ENCODE data around the gene COPZ2.
"Not testable (repeated sequence)": the region's sequence is repeated elsewhere in the genome, so short reads cannot be mapped to it uniquely, and the experiment has no call there.

The COPZ2 gene

DNA sequence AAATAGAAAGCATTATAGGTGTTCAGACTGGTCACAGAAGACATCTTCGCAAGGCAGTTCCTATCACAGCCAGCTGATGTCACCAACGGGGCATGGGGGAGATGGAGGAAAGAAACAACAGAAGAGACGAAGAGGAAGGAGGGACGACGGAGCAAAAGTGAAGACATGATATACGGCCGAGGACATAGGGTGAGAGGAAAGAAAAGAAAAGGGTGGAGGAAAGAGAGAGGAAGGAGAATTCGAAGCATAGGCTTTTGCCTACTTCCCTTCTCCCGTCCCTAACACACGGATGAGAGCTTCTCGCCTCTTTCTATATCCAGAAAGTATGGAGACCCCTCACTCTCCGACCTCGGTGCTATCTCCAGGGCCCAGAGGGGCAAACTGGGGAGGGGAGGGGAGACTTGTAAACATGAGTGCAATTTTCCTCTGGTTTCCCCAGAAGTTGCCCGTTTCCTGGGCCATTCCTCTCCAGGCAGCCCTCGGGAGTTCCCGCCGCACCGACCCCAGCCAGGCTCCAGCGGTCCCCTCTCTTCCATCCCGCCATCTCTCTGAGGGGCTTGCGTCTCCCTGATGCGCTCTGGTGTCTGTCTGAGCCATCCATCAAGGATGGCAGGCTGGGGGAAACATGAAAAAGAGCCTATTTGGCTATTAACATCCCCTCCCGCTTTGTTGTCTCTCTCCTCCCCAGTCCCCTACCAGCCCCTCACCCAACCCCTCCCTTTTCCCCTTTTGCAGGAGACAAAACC, 26.0 kb downstream of the COPZ2 start:
- DNase-seq, result no peak

DNA sequence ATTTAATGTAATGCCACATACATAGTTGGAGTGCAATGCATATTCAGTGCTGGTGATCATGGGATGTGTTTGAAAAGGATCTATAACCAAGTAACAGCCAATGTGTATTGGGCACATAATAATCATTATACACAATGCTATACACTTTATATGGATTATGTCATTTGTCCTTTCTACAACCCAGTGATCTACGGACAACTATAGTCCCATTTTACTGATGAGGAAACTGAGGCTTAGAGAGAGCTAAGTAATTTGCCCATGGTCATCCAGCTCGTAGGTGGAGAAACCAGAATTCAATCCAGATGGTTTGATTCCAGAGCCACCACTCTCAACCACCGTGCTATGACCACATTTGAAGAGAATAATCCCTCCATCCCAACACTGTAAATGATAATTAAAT, 27.4 kb downstream of the COPZ2 start:
- DNase-seq, result no peak

DNA sequence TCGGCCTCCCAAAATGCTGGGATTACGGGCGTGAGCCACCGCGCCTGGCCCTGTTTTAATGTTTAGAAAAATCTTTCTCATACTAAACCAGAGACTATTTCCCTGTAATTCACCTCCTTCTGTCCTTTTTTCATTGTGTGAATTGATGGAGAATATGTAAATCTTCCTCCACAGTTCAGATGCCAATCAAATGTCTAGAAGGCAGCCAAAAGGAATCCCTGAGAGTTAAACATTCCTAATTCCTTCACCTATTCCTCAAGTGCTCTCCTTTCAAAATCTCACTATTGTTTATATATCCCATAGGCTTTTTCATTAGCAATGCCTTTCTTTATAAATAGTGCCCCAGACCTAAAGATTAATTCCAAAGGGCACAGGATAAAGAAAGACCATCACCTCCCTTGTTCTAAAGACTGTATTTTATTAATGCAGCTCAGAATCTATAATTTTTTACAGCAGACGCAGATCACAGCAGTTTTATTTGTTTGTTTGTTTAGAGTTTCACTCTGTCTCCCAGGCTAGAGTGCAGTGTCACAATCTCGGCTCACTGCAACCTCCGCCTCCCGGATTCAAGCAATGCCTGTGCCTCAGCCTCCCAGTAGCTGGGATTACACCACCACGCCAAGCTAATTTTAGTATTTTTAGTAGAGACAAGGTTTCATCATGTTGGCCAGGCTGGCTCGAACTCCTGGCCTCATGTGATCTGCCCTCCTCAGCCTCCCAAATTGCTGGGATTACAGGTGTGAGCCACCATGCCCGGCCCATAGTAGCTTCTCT, 30.5 kb downstream of the COPZ2 start:
- DNase-seq, result no peak

DNA sequence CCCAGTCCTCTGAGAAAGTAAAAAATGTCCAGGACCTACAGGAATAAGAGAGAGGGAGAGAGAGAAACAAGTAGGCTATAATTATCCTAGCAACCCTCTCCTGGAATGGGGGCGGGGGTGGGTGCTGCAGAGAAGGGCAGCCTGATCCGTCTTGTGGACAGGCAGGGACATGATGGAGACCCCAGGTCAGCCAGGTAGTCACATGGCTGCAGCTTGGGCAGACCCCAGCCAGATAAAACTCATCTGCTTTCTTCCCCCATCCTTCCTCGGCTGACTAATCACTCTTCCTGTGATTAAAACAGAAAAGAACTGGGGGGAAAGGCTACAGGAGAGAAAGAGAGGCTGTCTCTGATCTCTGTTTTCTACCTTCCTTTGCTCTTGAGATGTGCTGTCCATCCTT, 32.6 kb downstream of the COPZ2 start:
- DNase-seq, result no peak

DNA sequence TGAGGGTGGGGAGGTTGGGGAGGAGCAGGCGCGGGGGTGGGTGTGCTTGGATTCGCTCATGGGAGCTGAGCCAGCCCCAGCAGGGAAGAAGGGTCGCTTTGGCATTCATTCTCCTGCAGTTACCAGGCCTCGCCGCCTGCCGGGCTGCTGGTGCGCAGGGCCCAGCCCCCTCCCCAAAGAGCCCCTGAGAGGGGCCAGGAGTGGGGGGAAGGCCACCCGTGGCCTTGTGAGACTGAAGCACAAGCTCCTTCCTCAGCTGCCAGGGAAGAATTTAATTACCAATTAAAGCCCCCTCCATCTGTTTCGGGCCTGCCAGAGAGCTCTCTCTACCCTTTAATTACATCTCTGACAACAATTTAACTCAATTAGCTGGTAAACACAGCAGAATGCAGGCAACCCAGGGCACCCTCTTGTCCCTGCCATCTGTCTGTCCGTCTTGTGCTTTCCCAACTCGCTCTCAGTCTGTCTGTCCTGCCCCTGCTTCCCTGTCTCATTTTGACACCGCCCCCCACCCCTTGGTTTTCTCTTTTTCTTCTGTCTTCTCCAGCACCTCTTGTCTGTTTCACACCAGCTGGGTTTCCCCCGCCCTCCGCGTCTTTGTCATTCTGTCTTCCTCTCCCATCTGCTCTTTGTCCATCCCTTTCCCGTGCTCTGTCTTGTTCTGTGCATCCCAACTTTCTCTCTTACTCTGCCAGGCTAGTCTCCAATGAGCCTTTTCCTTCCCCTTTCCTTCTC, 34.0 kb downstream of the COPZ2 start:
- peak in 3 of 58 donors; percentile 8 to 42 (median 27) for DNase-seq

DNA sequence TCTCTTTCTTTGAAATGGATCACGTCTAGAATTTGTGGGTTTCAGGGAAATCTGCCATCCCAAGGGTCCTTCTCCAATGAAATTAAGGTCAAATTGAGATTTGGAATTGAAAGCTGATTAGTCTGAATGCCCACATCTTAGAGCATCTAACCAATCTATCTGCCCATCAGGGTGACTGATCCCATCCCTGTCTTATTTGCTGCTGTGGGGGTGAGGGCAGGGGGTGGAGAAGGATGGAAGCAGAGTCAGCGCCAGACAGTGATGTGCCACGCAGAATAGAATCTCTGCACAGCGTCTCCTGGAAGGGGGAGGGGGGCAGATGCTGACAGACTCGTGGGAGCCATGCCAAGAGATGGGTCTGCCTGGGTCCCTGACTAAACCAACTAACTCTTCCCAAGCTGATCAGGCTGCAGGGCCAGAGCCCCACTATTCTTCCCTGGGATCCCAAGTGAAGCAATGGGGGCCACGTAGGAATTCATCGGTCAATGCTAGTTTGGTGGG, 34.6 kb downstream of the COPZ2 start:
- peak in 4 of 58 donors; percentile 15 to 63 (median 44) for DNase-seq

DNA sequence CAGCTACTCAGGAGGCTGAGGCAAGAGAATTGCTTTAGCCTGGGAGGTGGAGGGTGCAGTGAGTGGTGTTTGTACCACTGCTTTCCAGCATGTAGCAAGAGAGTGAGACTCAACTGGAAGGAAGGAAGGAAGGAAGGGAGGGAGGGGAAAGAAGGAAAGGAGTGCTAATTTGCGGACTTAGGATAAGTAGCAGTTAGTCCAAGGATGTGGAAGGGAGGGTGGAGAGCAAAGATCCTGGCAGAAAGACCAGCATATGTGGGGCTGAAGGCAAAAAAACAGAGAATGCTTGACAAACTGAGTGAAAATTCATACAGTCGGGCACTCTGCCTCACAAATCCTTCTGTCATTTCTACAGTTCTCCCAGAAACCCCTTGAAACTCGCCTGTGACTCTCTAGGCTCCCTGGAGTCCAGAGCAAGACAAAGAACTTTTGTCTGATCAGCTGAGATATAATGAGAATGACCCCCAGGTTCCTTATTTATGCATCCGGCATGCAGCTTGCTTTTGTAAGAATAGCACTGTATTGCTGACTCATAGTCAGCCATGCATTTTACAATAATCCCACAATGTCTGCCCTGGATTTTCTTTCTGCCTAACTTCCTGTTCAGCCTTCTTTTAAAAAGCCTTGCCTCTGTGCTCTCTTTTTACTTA, 35.2 kb downstream of the COPZ2 start:
- DNase-seq, result peak in 3 of 58 donors; percentile 18 to 29 (median 20)

DNA sequence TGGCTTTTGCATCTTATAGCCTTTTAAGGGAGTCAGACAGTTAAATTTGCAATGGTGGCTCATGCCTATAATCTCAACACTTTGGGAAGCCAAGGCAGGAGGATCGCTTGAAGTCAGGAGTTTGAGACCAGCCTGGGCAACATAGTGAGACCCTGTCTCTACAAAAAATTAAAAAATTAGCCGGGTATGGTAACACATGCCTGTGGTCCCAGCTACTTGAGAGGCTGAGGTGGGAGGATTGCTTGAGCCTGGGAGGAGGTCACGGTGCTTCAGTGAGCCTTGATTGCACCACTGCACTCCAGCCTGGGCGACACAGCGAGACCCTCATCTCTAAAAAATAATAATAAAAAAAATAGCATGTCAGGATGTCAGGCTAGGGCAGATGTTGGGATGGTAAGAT, 35.9 kb downstream of the COPZ2 start:
- not testable (repeated sequence) for DNase-seq

DNA sequence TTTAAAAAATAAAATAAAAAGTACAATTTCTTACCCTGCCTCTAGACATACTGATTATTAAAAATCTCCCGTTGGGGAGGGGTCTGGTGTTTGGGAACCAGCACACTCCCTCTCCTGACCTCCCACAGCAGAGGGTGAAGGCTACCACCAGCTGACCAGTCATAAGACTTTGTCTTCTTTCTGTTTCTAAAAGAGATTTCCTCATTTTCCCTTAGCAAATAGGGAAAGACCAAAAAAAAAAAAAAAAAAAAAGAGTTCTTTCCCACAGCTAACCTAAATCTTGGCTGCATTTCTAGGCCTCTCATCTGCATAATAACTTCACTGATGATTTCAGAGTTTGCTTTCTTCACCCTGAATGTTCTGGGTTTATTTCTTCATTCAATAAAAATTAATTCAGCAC, 36.4 kb downstream of the COPZ2 start:
- no peak for DNase-seq

DNA sequence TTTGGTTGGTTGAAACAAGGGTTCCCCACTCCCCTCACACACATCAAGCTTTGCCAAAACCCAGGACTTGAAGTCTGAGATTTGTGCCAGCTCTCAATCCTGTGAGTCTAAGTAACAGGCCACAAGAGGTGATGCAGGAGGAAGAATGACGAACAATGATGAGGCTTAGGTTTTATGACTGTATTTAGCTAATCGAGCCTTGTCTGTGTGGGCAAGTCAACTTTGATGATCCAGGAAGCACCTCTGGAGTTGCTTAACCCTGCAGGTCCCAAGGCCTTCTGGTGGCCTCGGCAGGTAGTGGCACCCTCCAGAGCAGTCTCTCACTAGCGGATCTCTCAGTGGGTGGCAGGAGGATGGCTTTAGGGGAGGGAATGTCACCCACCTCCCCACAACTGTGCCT, 38.0 kb downstream of the COPZ2 start:
- no peak for DNase-seq

DNA sequence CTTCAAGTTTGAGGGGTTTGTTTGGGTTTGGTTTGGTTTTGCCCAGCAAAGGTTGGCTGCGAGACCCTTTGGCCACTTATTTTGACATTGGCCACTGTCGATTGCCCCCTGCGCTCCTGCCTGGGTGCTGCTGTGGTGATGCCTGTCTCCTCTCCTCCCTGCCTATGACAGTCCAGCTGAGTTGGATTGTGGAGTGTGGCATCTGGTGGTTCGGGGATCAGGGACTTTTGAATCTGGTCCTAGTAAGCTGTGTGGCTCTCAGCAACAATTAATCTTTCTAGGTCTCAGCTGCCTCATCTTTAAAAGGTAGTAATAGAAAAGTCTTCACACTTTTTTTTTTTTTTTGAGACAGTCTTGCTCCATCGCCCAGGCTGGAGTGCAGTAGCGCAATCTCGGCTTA, 39.6 kb downstream of the COPZ2 start:
- DNase-seq, result no peak

DNA sequence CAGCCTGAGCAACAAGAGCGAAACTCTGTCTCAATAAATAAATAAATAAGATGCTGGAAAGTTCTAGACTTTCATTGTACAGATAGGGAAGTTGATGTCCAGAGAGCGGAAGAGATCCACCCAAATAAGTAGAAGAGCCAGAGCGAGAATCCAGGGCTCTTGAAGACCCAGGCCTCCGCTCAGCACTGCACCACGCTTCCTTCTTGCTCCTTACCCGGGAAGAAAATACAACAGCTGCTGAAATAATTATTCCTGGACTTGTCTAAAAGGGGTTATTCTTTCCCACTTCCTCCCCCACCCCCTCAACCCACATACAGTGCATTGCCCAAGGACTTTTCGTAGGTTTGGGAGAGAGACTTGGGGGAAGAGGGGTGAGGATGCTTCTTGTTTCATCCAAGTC, 40.0 kb downstream of the COPZ2 start:
- DNase-seq, result no peak

DNA sequence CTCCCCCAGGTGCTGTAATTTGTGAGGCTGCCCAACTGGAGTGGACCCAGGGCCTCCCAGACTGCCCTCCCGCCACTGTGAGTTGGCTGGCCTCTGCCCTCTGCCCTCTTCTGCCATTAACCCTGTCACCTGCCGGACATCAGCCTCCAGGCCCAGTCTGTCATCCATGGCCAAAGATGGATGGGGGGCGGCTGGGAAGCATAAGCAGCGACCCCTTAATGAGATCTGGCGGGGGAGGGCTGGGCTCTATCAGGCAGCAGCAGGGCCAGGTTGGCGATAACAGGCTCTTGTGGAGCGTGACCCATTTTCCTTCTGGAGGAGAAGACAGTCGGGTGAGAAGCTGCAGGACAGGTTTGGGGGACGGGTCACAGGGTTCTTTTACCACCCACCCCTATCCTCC, 41.4 kb downstream of the COPZ2 start:
- DNase-seq, result no peak

DNA sequence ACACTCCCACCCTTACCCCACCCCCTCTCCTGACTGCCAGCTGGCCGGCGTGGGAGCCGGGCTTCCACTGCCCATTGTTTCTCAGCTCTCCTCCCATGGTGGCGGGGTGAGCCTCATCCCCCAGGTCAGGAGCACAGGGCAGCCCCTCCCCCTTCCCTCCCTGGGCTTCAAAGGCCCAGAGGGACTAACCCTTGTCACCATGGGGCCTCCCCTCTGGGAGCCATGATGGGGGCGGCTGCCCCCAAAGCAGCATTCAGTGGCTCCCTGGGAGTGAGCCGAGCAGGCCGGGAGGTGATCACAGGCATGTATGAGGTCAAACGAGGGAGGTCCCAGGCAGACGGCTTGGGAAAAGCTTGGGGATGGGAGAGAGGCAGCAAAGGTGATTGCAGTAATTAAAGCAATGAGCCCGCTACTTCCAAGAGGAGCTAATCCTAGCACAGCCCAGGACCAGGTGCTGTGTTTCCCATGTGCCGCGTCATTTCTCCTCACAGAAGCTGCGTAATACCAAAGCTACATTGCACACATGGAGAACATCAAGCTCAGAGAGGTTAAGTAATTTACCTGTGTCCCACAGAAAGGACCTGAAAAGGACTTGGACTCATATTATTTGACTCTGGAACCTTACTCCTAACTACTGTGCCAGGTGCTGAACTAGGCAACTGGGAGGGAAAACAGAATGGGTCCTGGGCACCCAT, 42.2 kb downstream of the COPZ2 start:
- DNase-seq, result no peak

DNA sequence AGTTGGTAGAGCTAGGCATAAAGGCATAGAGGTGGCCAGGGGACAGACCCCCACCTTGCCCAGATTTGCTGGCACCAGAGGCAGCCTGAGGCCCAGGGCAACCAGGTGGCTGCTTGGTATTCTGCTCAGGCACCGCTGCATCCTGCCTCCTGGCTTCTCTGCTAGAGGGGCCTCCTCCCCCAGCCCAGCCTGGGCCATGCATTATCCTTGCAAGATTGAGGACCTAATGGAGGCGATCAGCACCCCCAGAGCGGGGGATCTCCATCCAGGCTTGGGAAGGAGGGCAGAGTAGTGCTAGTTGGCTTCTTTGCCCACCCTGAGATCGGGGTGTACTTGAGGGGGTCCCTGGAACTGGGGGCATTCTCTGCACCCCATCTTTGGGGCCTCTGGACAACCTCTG, 42.9 kb downstream of the COPZ2 start:
- DNase-seq, result no peak

DNA sequence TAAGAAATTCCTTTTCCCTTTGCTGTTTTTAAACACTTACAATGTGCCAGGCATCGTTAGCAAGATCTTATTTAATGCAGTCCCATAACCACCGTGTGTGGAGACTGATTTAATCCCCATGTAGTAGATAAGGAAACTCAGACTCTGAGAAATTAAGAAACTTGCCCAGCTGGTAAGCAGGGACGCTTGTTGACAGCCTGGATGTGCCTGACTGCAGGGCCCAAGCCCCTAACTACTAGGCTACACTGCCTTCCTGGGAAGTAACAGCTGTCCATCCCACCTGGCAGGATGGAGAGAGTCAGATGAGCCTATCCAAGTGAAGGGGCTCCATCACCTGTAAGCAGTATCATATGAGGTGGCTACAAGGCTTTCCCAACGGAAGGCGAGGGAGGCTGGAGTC, 43.6 kb downstream of the COPZ2 start:
- DNase-seq, result no peak

DNA sequence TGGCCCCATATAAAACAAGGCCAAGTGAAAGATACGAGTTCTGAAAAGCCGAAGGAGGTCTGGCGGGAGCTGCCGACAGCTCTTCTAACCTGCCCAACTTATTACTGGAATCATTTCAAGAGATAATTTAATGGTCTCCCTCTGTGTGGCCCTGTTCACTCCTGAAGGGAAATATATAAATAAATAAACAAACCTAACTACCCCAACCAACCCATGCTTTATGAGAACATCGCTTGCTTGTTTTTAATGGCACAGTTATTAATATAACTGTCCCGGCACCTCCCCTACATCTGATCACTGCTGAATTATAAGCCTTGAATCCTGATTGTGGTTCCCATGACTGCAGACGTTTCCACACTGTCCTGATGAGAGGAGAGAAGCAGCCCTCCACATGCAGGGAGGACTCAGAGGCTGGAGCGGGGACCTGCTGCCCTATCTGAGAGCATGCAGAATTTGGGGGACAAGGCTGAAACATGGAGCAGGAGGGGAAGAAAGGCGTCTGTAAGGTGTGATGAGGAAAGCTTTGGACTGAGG, 44.5 kb downstream of the COPZ2 start:
- DNase-seq, result no peak

DNA sequence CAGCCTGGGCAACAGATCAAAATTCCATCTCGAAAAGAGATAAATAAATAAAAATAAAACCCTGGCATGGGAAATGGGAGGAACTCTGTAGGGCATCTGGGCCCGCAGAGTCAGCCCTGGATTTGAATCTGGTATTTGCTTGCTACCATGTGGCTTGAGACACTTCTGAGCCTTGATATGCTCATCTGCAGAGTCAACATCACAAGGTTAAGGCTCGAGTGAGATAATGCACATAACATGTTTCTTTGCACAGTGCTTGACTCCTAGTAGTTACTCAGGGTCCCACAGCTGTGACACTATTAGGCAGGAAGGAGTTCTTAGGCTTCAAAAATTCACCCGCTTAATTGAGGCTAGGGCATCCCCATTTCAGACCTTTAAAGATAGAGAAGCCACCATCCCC, 45.4 kb downstream of the COPZ2 start:
- DNase-seq, result no peak

DNA sequence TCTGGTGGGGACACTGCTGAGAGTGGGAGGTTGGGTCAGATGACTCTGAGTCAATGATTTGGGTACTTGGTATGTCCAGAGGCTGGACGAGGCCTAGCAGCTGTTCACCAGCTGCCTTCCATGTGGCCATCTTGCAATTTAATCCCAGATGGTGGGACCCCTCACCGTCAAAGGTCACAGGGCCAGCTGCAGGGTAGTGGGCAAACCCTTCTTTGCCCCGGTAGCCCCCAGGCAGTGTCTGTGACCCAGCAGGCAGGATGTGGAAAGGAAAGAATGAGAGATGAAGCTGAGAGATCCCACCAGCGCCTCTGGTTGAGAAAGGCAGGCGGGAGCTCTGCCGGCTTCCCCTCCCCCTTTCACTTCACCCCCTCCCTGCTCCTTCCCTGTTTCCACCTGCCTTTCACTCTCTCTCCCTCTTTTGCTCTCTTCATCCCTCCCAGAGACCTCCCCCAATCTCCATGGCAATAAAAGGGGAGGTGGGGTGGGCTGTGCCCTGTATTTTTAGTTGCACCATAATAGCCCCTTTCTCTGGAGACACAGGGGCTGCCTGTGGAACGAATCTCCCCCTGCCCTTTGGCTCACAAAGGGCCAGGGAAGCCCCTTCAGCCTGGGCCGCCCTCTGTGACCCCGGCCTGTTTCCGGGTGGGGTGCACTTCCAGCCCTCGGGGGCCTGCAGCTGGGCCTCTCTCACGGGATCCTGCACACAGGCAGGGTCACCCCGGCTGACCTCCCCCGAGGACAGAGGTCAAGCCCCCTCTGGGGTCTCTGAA, 46.5 kb downstream of the COPZ2 start:
- no peak for DNase-seq

DNA sequence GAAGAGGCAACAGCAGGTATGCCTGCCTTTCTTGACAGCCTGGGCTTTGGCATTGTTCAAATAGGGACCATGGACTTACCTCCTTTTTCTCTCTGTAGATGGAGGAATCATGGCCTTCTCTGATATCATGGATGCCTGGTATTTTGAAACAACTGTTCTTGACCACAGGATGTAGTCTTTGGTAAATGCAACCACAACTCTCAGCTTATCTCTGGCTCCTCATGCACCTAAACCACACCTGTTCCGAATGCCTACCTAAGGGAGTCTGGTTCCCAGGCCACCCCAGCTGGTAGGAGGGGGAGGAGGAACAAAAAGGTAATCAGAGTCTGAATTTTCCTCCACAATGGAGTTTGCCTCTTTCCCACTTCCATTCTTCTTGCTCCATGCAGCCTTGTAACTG, 47.9 kb downstream of the COPZ2 start:
- DNase-seq, result no peak

All from anterior cingulate cortex (tissue), 58 donors.